HG03442 (cell line): ENCODE data around the gene USP2.

Experiments
- ATAC-seq: cut with Tn5 transposase; IDR thresholded peaks from one replicate; pipeline ENCODE4 v1.9.1; 2021; ENCODE audit warnings: mild to moderate bottlenecking, moderate library complexity; ENCODE audit not compliant: unreplicated experiment

The USP2 gene

GRCh38 chr11:119363851-119364590 lies 17.5 kb downstream of the USP2 start:
- ATAC-seq, result no peak

- no peak for ATAC-seq
Measured at GRCh38 chr11:119363081-119363850, 18.2 kb downstream of the USP2 start.

GRCh38 chr11:119362741-119363080 lies 18.8 kb downstream of the USP2 start:
- ATAC-seq, result no peak

- no peak for ATAC-seq
Measured at GRCh38 chr11:119361941-119362725, 19.4 kb downstream of the USP2 start.

GRCh38 chr11:119361056-119361787 lies 20.3 kb downstream of the USP2 start:
- ATAC-seq, result no peak

- ATAC-seq, result no peak
Measured at GRCh38 chr11:119359365-119360214, 21.9 kb downstream of the USP2 start.

- no peak for ATAC-seq
Measured at GRCh38 chr11:119357074-119357473, 24.4 kb downstream of the USP2 start.

- ATAC-seq, result peak; percentile 64
Measured at GRCh38 chr11:119356349-119357031, 25.0 kb downstream of the USP2 start.

- ATAC-seq, result no peak
Measured at GRCh38 chr11:119355091-119355843, 26.2 kb downstream of the USP2 start.

GRCh38 chr11:119352857-119353260 lies 28.6 kb downstream of the USP2 start:
- no peak for ATAC-seq

- no peak for ATAC-seq
Measured at GRCh38 chr11:119351232-119351631, 30.3 kb downstream of the USP2 start.

- ATAC-seq, result no peak
Measured at GRCh38 chr11:119350302-119350701, 31.2 kb downstream of the USP2 start.

GRCh38 chr11:119347940-119348605 lies 33.4 kb downstream of the USP2 start:
- ATAC-seq, result no peak

GRCh38 chr11:119347242-119347641 lies 34.2 kb downstream of the USP2 start:
- ATAC-seq, result no peak

GRCh38 chr11:119346605-119347004 lies 34.9 kb downstream of the USP2 start, which contains the start of gene MFRP:
MFRP (minus strand) TSS chr11:119346705; CDS start chr11:119346513, 192 bp downstream.
- no peak for ATAC-seq

- no peak for ATAC-seq
Measured at GRCh38 chr11:119345685-119346084, 35.8 kb downstream of the USP2 start.

- no peak for ATAC-seq
Measured at GRCh38 chr11:119344291-119345010, 37.0 kb downstream of the USP2 start.
